Kidney epithelial cell (primary cell): ENCODE data around the gene KCTD10. TPM values are rescaled to one million over a fixed set of nuclear protein-coding genes. Genes with fewer than 3 reads are reported as not detected.

Experiments
- DNase-seq: peaks from one replicate; pipeline ENCODE4 v3.0.0-alpha.2; 2010; ENCODE audit warnings: low read depth
- H3K27me3 ChIP-seq: 2 replicates; pipeline ENCODE4 v1.6.0; 2011; ENCODE audit warnings: low read length; ENCODE audit not compliant: control insufficient read depth, insufficient read depth
- H3K36me3 ChIP-seq: 2 replicates; pipeline ENCODE4 v1.5.1; 2011; ENCODE audit warnings: low read length; ENCODE audit not compliant: control insufficient read depth, insufficient read depth
- H3K4me3 ChIP-seq: 2 replicates; pipeline ENCODE4 v1.5.1; 2011; ENCODE audit warnings: low read depth, mild to moderate bottlenecking, control low read depth, low read length
- CTCF ChIP-seq: IDR thresholded peaks from 2 replicates; pipeline ENCODE4 v1.5.1; 2011; ENCODE audit warnings: mild to moderate bottlenecking, moderate library complexity, low read length, control low read depth, inconsistent platforms; ENCODE audit not compliant: insufficient read depth, poor library complexity, severe bottlenecking
- total RNA-seq: library from RNA; depleted of rRNA; stranded (reverse); fragments of >200 nt; gene quantifications from 2 replicates; pipeline ENCODE4 v1.2.3, GENCODE V29; 2015

The KCTD10 gene
- total RNA-seq, 1 donor from 2014 or later, result 37.9 TPM

- DNase-seq, result no peak
- H3K4me3 ChIP-seq, result no peak overlapping the region
- H3K27me3 ChIP-seq, result no peaks in the 10 kb centered on the region
- H3K36me3 ChIP-seq, result no peaks in the 10 kb centered on the region
- TF ChIP-seq CTCF, result no peak
Observed at GRCh38 chr12:109482894-109483293, 5.8 kb upstream of the KCTD10 start.

- Histone ChIP-seq H3K36me3 (no peaks in the 10 kb centered on the region), H3K27me3 (no peaks in the 10 kb centered on the region), H3K4me3 (no peak overlapping the region)
- no peak for TF ChIP-seq CTCF
- no peak for DNase-seq
Observed at GRCh38 chr12:109482491-109482890, 5.4 kb upstream of the KCTD10 start.

- DNase-seq, result no peak
- Histone ChIP-seq H3K4me3 (no peak overlapping the region), H3K36me3 (no peaks in the 10 kb centered on the region), H3K27me3 (no peaks in the 10 kb centered on the region)
- TF ChIP-seq CTCF, result no peak
Observed at GRCh38 chr12:109481863-109482262, 4.8 kb upstream of the KCTD10 start.

GRCh38 chr12:109480356-109480755 is 3.3 kb upstream of the KCTD10 start:
- DNase-seq, result no peak
- Histone ChIP-seq H3K4me3 (no peak overlapping the region), H3K27me3 (no peaks in the 10 kb centered on the region), H3K36me3 (no peaks in the 10 kb centered on the region)
- no peak for TF ChIP-seq CTCF

- no peaks in the 10 kb centered on the region for H3K27me3 ChIP-seq
- no peak overlapping the region for H3K4me3 ChIP-seq
- no peak for TF ChIP-seq CTCF
- no peaks in the 10 kb centered on the region for H3K36me3 ChIP-seq
- DNase-seq, result no peak
Observed at GRCh38 chr12:109479761-109480160, 2.7 kb upstream of the KCTD10 start.

- Histone ChIP-seq H3K4me3 (peak overlapping the region; percentile 69), H3K27me3 (no peaks in the 10 kb centered on the region), H3K36me3 (no peaks in the 10 kb centered on the region)
- TF ChIP-seq CTCF, result no peak
- no peak for DNase-seq
Observed at GRCh38 chr12:109477963-109478315, 839 bp upstream of the KCTD10 start.
